IMR-90 (cell line): ENCODE measurements around the gene TCERG1L. TPM values are rescaled to one million over a fixed set of nuclear protein-coding genes. Genes with fewer than 3 reads are reported as not detected.

ENCODE experiments used
- ATAC-seq: fragments of 200-7000 bp; cut with Tn5 transposase; 2 replicates; pipeline ENCODE4 v1.9.1; 2020; ENCODE audit warnings: low read depth, mild to moderate bottlenecking, moderate library complexity
- BruUV-seq: library from RNA; stranded (reverse); fragments of 400-500 nt; replicated peaks from 2 replicates; lab custom pipeline; 2021; lab: Mats Ljungman, UMichigan
- CTCF ChIA-PET: fragments of 300-600 bp; formaldehyde crosslinking; extraction: SDS; loops from one replicate; lab custom pipeline; 2021; ENCODE audit warnings: antibody characterized with exemption; lab: Yijun Ruan, JAX
- POLR2A ChIA-PET: fragments of 300-600 bp; sonication (Branson Sonifier 250); formaldehyde crosslinking; loops from one replicate; lab custom pipeline; 2022; ENCODE audit warnings: antibody characterized with exemption; ENCODE audit not compliant: unreplicated experiment; lab: Charles Lee
- DNase-seq: peaks from one replicate; pipeline ENCODE4 v3.0.0; 2013
- H2AFZ ChIP-seq: replicated peaks from 2 replicates; pipeline ENCODE3; 2013; ENCODE audit warnings: low read length, mild to moderate bottlenecking; ENCODE audit not compliant: poor library complexity
- H2AK5ac ChIP-seq: 2 replicates; pipeline ENCODE4 v1.6.1; 2013; ENCODE audit warnings: low read depth, low read length, inconsistent platforms
- H2AK9ac ChIP-seq: replicated peaks from 2 replicates; pipeline ENCODE3; 2013; ENCODE audit warnings: mild to moderate bottlenecking, low read depth, low read length, moderate library complexity; ENCODE audit not compliant: poor library complexity
- H2BK120ac ChIP-seq: 2 replicates; pipeline ENCODE4 v1.6.1; 2013; ENCODE audit warnings: low read depth, low read length, inconsistent platforms
- H2BK15ac ChIP-seq: 3 replicates; pipeline ENCODE4 v1.6.1; 2013; ENCODE audit warnings: low read depth, low read length, inconsistent platforms
- H2BK20ac ChIP-seq: 2 replicates; pipeline ENCODE4 v1.6.1; 2013; ENCODE audit warnings: low read depth, mild to moderate bottlenecking, inconsistent platforms, low read length, moderate library complexity
- H2BK5ac ChIP-seq: 2 replicates; pipeline ENCODE4 v1.6.1; 2013; ENCODE audit warnings: mild to moderate bottlenecking, low read depth, low read length, inconsistent platforms; ENCODE audit not compliant: poor library complexity, severe bottlenecking
- H3K14ac ChIP-seq: replicated peaks from 2 replicates; pipeline ENCODE4 v1.6.1; 2013; ENCODE audit warnings: low read depth, low read length, inconsistent platforms
- H3K18ac ChIP-seq: 2 replicates; pipeline ENCODE4 v1.6.1; 2013; ENCODE audit warnings: low read depth, low read length, control low read depth
- H3K23ac ChIP-seq: 2 replicates; pipeline ENCODE4 v1.6.1; 2013; ENCODE audit warnings: low read depth, low read length, inconsistent platforms
- H3K27ac ChIP-seq: 2 replicates; pipeline ENCODE4 v1.5.1; 2013; ENCODE audit warnings: mild to moderate bottlenecking, control low read depth, low read length; ENCODE audit not compliant: insufficient read depth
- H3K27me3 ChIP-seq: 2 replicates; pipeline ENCODE4 v1.6.1; 2013; ENCODE audit warnings: low read length; ENCODE audit not compliant: control insufficient read depth, insufficient read depth
- H3K36me3 ChIP-seq: 2 replicates; pipeline ENCODE4 v1.6.1; 2013; ENCODE audit warnings: low read length, mixed read lengths; ENCODE audit not compliant: control insufficient read depth, insufficient read depth
- H3K4ac ChIP-seq: 2 replicates; pipeline ENCODE4 v1.6.1; 2013; ENCODE audit warnings: low read depth, low read length, inconsistent platforms
- H3K4me1 ChIP-seq: 2 replicates; pipeline ENCODE4 v1.6.1; 2013; ENCODE audit warnings: low read length, mixed read lengths; ENCODE audit not compliant: control insufficient read depth, insufficient read depth
- H3K4me2 ChIP-seq: 2 replicates; pipeline ENCODE4 v1.6.1; 2013; ENCODE audit warnings: low read depth, mild to moderate bottlenecking, control low read depth, low read length, moderate library complexity
- H3K4me3 ChIP-seq: 2 replicates; pipeline ENCODE4 v1.5.1; 2013; ENCODE audit warnings: low read depth, mild to moderate bottlenecking, control low read depth, low read length, moderate library complexity; ENCODE audit not compliant: insufficient read depth
- H3K56ac ChIP-seq: 2 replicates; pipeline ENCODE4 v1.6.1; 2013; ENCODE audit warnings: low read length, inconsistent platforms; ENCODE audit not compliant: insufficient read depth; ENCODE audit errors: extremely low read depth
- H3K79me1 ChIP-seq, 2 experiments: 2 replicates each; pipeline ENCODE4 v1.6.1; 2013; ENCODE audit warnings: low read length in 2 of 2, inconsistent platforms in 1 of 2, low read depth in 1 of 2
- H3K9ac ChIP-seq: 2 replicates; pipeline ENCODE4 v1.6.1; 2013; ENCODE audit warnings: low read depth, low read length, control low read depth
- H3K9me1 ChIP-seq: 2 replicates; pipeline ENCODE4 v1.6.1; 2013; ENCODE audit warnings: low read length, inconsistent platforms; ENCODE audit not compliant: insufficient read depth
- H3K9me3 ChIP-seq: 2 replicates; pipeline ENCODE4 v1.6.1; 2013; ENCODE audit warnings: low read length; ENCODE audit not compliant: control insufficient read depth, insufficient read depth
- H4K20me1 ChIP-seq: 2 replicates; pipeline ENCODE4 v1.6.1; 2013; ENCODE audit warnings: low read length, inconsistent platforms; ENCODE audit not compliant: insufficient read depth
- H4K5ac ChIP-seq: 2 replicates; pipeline ENCODE4 v1.6.1; 2013; ENCODE audit warnings: mild to moderate bottlenecking, low read depth, low read length, control low read depth
- H4K8ac ChIP-seq, 2 experiments: 2 replicates each; pipeline ENCODE4 v1.6.1; 2013; ENCODE audit warnings: low read depth in 2 of 2, low read length in 2 of 2, control low read depth in 1 of 2, inconsistent platforms in 1 of 2
- H4K91ac ChIP-seq: 2 replicates; pipeline ENCODE4 v1.6.1; 2013; ENCODE audit warnings: low read depth, low read length, inconsistent platforms; ENCODE audit not compliant: insufficient read depth
- BHLHE40 ChIP-seq: fragments of 150-350 bp; IDR thresholded peaks from 2 replicates; pipeline ENCODE4 v1.6.1; 2016; ENCODE audit warnings: mild to moderate bottlenecking, low read depth, low read length
- CEBPB ChIP-seq: IDR thresholded peaks from 2 replicates; pipeline ENCODE4 v1.6.1; 2012; ENCODE audit warnings: low read depth, low read length, improper control_type of control experiment
- CHD1 ChIP-seq: IDR thresholded peaks from 2 replicates; pipeline ENCODE4 v1.6.1; 2012; ENCODE audit warnings: low read depth, low read length, improper control_type of control experiment
- CTCF ChIP-seq: conservative IDR thresholded peaks from 2 replicates; pipeline ENCODE4 v1.5.1; 2012; ENCODE audit warnings: mild to moderate bottlenecking, low read depth, low read length, improper control_type of control experiment
- ELK1 ChIP-seq: fragments of 150-350 bp; IDR thresholded peaks from 2 replicates; pipeline ENCODE4 v1.6.1; 2016; ENCODE audit warnings: low read depth, mild to moderate bottlenecking, low read length, moderate library complexity, borderline replicate concordance
- FOS ChIP-seq: fragments of 150-350 bp; IDR thresholded peaks from 2 replicates; pipeline ENCODE4 v1.6.1; 2016; ENCODE audit warnings: low read depth, low read length
- MAFK ChIP-seq: IDR thresholded peaks from 2 replicates; pipeline ENCODE4 v1.6.1; 2012; ENCODE audit warnings: low read depth, low read length, improper control_type of control experiment
- MAZ ChIP-seq: IDR thresholded peaks from 2 replicates; pipeline ENCODE4 v1.6.1; 2012; ENCODE audit warnings: low read depth, mild to moderate bottlenecking, low read length, improper control_type of control experiment, moderate library complexity, borderline replicate concordance
- MXI1 ChIP-seq: IDR thresholded peaks from 2 replicates; pipeline ENCODE4 v1.6.1; 2012; ENCODE audit warnings: low read depth, mild to moderate bottlenecking, low read length, moderate library complexity, borderline replicate concordance
- NFE2L2 ChIP-seq: fragments of 150-350 bp; IDR thresholded peaks from 2 replicates; pipeline ENCODE4 v1.6.1; 2016; ENCODE audit warnings: low read depth, mild to moderate bottlenecking, low read length
- POLR2A ChIP-seq: IDR thresholded peaks from 2 replicates; pipeline ENCODE4 v1.6.1; 2012; ENCODE audit warnings: mild to moderate bottlenecking, low read depth, low read length
- RAD21 ChIP-seq: IDR thresholded peaks from 2 replicates; pipeline ENCODE4 v1.6.1; 2012; ENCODE audit warnings: low read length, improper control_type of control experiment
- RCOR1 ChIP-seq: IDR thresholded peaks from 2 replicates; pipeline ENCODE4 v1.6.1; 2012; ENCODE audit warnings: mild to moderate bottlenecking, low read length, improper control_type of control experiment; ENCODE audit not compliant: insufficient replicate concordance
- RFX5 ChIP-seq: IDR thresholded peaks from 2 replicates; pipeline ENCODE4 v1.8.0; 2012; ENCODE audit warnings: low read depth, mild to moderate bottlenecking, low read length, moderate library complexity
- SMC3 ChIP-seq: fragments of 150-350 bp; IDR thresholded peaks from 2 replicates; pipeline ENCODE4 v1.6.1; 2016; ENCODE audit warnings: low read depth, mild to moderate bottlenecking, antibody characterized with exemption, low read length, moderate library complexity
- USF2 ChIP-seq: fragments of 150-350 bp; IDR thresholded peaks from 2 replicates; pipeline ENCODE4 v1.6.1; 2017; ENCODE audit warnings: mild to moderate bottlenecking, antibody characterized with exemption, low read length, low read depth
- WGBS, 2 experiments: methylation state at CpG; one replicate each; pipeline versions ENCODE4 v1.1.5 to v1.1.7; 2013; ENCODE audit warnings: missing lambda C conversion rate in 2 of 2; ENCODE audit not compliant: insufficient read length in 1 of 2; ENCODE audit errors: extremely low coverage in 2 of 2; 5-methylcytosine and 5-hydroxymethylcytosine counted together
- dilution Hi-C: fragments of 300-500 bp; cut with HindIII; formaldehyde crosslinking; loops from one replicate; pipeline ENCODE4 v1.14.3; 2018; ENCODE audit warnings: low sequenced_read_pairs; ENCODE audit not compliant: unreplicated experiment
- in situ Hi-C: fragments of 300-500 bp; cut with MboI; formaldehyde crosslinking; loops from 3 replicates; pipeline ENCODE4 v1.14.3; 2019; ENCODE audit warnings: low sequenced_read_pairs, inconsistent platforms, mixed read lengths
- intact Hi-C: fragments of 100-400 bp; cut with micrococcal nuclease; formaldehyde crosslinking; loops from 2 replicates; pipeline ENCODE4 v1.10.0; 2022
- polyA plus RNA-seq, 3 experiments: library from polyadenylated mRNA; depleted of rRNA; stranded (reverse); fragments of >200 nt; gene quantifications; 2 replicates each; pipeline ENCODE4 v1.2.3, GENCODE V29; 2012; ENCODE audit warnings: low replicate concordance in 1 of 3
- total RNA-seq: library from RNA; depleted of rRNA; stranded (reverse); fragments of >200 nt; gene quantifications from 2 replicates; pipeline ENCODE4 v1.2.3, GENCODE V29; 2012

TCERG1L gene
- total and polyA plus RNA-seq, 2 of the 4 experiments (the other 2 are of a cell fraction): not detected

GRCh38 chr10:131220601-131221171 is 90.8 kb downstream of the TCERG1L start:
- H3K9me1 ChIP-seq: no peaks in the 10 kb centered on the region
- H4K20me1 ChIP-seq: no peaks in the 10 kb centered on the region
- H3K79me1 ChIP-seq: no peaks in the 10 kb centered on the region
- no peaks in the 10 kb centered on the region for H3K4me1 ChIP-seq
- H4K91ac ChIP-seq: no peak overlapping the region
- H2BK20ac ChIP-seq: no peak overlapping the region
- H4K8ac ChIP-seq: no peak overlapping the region
- H3K27ac ChIP-seq: no peak overlapping the region
- DNase-seq (no peak), ATAC-seq (no peak)
- ChIA-PET CTCF (no interaction called here), POLR2A (no interaction called here)
- no peak overlapping the region for H3K18ac ChIP-seq
- no peaks in the 10 kb centered on the region for H3K36me3 ChIP-seq
- H3K56ac ChIP-seq: no peak overlapping the region
- H2BK5ac ChIP-seq: no peak overlapping the region
- no TSS peak for BruUV-seq
- H3K9me3 ChIP-seq: peaks cover 67% of the 10 kb centered on the region
- H2BK15ac ChIP-seq: no peak overlapping the region
- TF ChIP-seq RCOR1 (no peak), BHLHE40 (no peak), MAZ (no peak), RFX5 (no peak), NFE2L2 (no peak), MAFK (no peak), ELK1 (no peak), RAD21 (no peak), CTCF (no peak), FOS (no peak), SMC3 (no peak), USF2 (no peak), CHD1 (no peak), POLR2A (no peak), CEBPB (no peak), MXI1 (no peak)
- no peak overlapping the region for H3K4ac ChIP-seq
- WGBS, 2 experiments: 47% methylated on average over 2 of the region's 11 CpGs; no CpG with 5 or more reads in 1 of the 2 experiments
- H3K14ac ChIP-seq: no peak overlapping the region
- H3K9ac ChIP-seq: no peak overlapping the region
- H2BK120ac ChIP-seq: no peak overlapping the region
- H2AK5ac ChIP-seq: no peak overlapping the region
- intact Hi-C loops (no loop called here), dilution Hi-C loops (no loop called here), in situ Hi-C loops (no loop called here)
- no peak overlapping the region for H2AFZ ChIP-seq
- H3K23ac ChIP-seq: no peak overlapping the region
- H4K5ac ChIP-seq: no peak overlapping the region
- H3K27me3 ChIP-seq: no peaks in the 10 kb centered on the region
- no peak overlapping the region for H3K4me2 ChIP-seq
- H3K4me3 ChIP-seq: no peak overlapping the region
- no peak overlapping the region for H2AK9ac ChIP-seq
